Measurements from ENCODE around the gene LRRC8D. TPM values are rescaled to one million over a fixed set of nuclear protein-coding genes. Genes with fewer than 3 reads are reported as not detected.

Gene LRRC8D
- total RNA-seq, 1 donor from 2014 or later = 17.0 TPM

GRCh38 chr1:89910780-89911179 lies 89.9 kb downstream of the LRRC8D start:
- H3K4me1 ChIP-seq = peaks cover 6% of the 10 kb centered on the region
- no peaks in the 10 kb centered on the region for H3K9me3 ChIP-seq
- ATAC-seq (no peak), DNase-seq (no peak)
- no peak overlapping the region for H3K27ac ChIP-seq
- H3K4me3 ChIP-seq = no peak overlapping the region
- intact Hi-C loops (cut with DNase I) = no loop called here
- TF ChIP-seq CTCF (IDR thresholded peaks at IDR 0.05) = no peak
- H3K36me3 ChIP-seq = no peaks in the 10 kb centered on the region
- H3K27me3 ChIP-seq = no peaks in the 10 kb centered on the region

GRCh38 chr1:89911191-89911991 lies 90.6 kb downstream of the LRRC8D start:
- intact Hi-C loops (cut with DNase I) = no loop called here
- Histone ChIP-seq H3K27me3 (no peaks in the 10 kb centered on the region), H3K27ac (no peak overlapping the region), H3K4me1 (peaks cover 5% of the 10 kb centered on the region), H3K36me3 (no peaks in the 10 kb centered on the region), H3K4me3 (no peak overlapping the region), H3K9me3 (no peaks in the 10 kb centered on the region)
- DNase-seq = no peak
- no peak for TF ChIP-seq CTCF (IDR thresholded peaks at IDR 0.05)
- no peak for ATAC-seq

GRCh38 chr1:89912073-89912472 lies 91.2 kb downstream of the LRRC8D start:
- DNase-seq = no peak
- no peak for TF ChIP-seq CTCF (IDR thresholded peaks at IDR 0.05)

GRCh38 chr1:89913353-89914095 lies 92.7 kb downstream of the LRRC8D start:
- no peak for TF ChIP-seq CTCF (IDR thresholded peaks at IDR 0.05)
- no peak overlapping the region for H3K27ac ChIP-seq
- H3K4me1 ChIP-seq = no peaks in the 10 kb centered on the region
- H3K36me3 ChIP-seq = no peaks in the 10 kb centered on the region
- intact Hi-C loops (cut with DNase I) = no loop called here
- no peak for ATAC-seq
- no peaks in the 10 kb centered on the region for H3K27me3 ChIP-seq
- DNase-seq = no peak
- H3K9me3 ChIP-seq = no peaks in the 10 kb centered on the region
- no peak overlapping the region for H3K4me3 ChIP-seq

More at GRCh38 chr1:89912073-89912472, 91.2 kb downstream of the LRRC8D start:
- no peaks in the 10 kb centered on the region for H3K4me1 ChIP-seq
- no peak for ATAC-seq
- no peaks in the 10 kb centered on the region for H3K36me3 ChIP-seq
- no peaks in the 10 kb centered on the region for H3K9me3 ChIP-seq
- intact Hi-C loops (cut with DNase I) = no loop called here
- H3K4me3 ChIP-seq = no peak overlapping the region
- H3K27me3 ChIP-seq = no peaks in the 10 kb centered on the region
- H3K27ac ChIP-seq = no peak overlapping the region

DNA sequence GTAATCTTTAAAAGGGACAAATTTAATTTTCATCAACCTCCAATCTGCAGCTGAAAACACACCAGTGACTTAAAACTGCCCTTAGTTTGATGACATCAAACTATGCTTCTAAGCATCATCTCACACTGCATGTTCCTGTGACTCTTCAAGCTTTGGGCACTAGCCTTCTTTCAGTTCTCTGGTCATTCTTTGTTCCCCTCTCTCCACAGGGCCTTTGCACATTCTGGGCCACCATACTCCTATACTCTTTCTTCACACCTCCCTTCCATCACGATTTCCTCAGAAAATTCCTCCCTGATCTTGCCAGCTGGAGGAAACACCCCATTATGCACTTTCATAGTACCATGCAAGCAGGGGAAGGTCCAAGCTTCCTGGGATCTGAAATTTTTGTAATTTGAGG lies 96.5 kb downstream of the LRRC8D start:
- Histone ChIP-seq H3K4me3 (no peak overlapping the region), H3K27ac (no peak overlapping the region), H3K27me3 (no peaks in the 10 kb centered on the region), H3K36me3 (no peaks in the 10 kb centered on the region), H3K4me1 (no peaks in the 10 kb centered on the region), H3K9me3 (no peaks in the 10 kb centered on the region)
- no peak for ATAC-seq
- no peak for TF ChIP-seq CTCF (IDR thresholded peaks at IDR 0.05)
- no peak for DNase-seq
- intact Hi-C loops (cut with DNase I) = no loop called here

Measured in upper lobe of right lung (tissue), 1 donor.